GM12878 (cell line): ENCODE data around the gene UTF1. TPM values are rescaled to one million over a fixed set of nuclear protein-coding genes. Genes with fewer than 3 reads are reported as not detected.
"Not testable (repeated sequence)": the region's sequence is repeated elsewhere in the genome, so short reads cannot be mapped to it uniquely, and the experiment has no call there.

Experiments
- ATAC-seq: fragments of 200-7000 bp; cut with Tn5 transposase; 3 replicates; pipeline ENCODE4 v1.9.1; 2020; ENCODE audit warnings: mild to moderate bottlenecking, moderate library complexity
- BruUV-seq: library from RNA; stranded (reverse); fragments of 400-500 nt; replicated peaks from 2 replicates; lab custom pipeline; 2021; lab: Mats Ljungman, UMichigan
- CTCF ChIA-PET: fragments of 300-600 bp; sonication (Branson Sonifier 250); formaldehyde crosslinking; extraction: SDS; loops from one replicate; lab custom pipeline; 2021; ENCODE audit warnings: inconsistent platforms; lab: Yijun Ruan, JAX
- POLR2A ChIA-PET: fragments of 350-600 bp; formaldehyde crosslinking; extraction: SDS; loops from one replicate; lab custom pipeline; 2021; ENCODE audit warnings: inconsistent platforms; lab: Charles Lee
- RAD21 ChIA-PET: fragments of 300-600 bp; sonication (Branson Sonifier 250); formaldehyde crosslinking; loops from one replicate; lab custom pipeline; 2023; ENCODE audit warnings: antibody characterized with exemption; ENCODE audit not compliant: unreplicated experiment; lab: Charles Lee
- SMC1A ChIA-PET: fragments of 300-600 bp; sonication (Branson Sonifier 250); formaldehyde crosslinking; loops from one replicate; lab custom pipeline; 2023; ENCODE audit not compliant: unreplicated experiment, uncharacterized antibody; lab: Charles Lee
- DNase-seq: peaks from one replicate; pipeline ENCODE4 v3.0.0-alpha.2; 2011; ENCODE audit warnings: low read depth, low spot score
- FAIRE-seq: peaks from 3 replicates; lab custom pipeline; 2011; peaks lifted over from hg19 to GRCh38; lab: Jason Lieb, UNC
- H2AFZ ChIP-seq: 2 replicates; pipeline ENCODE4 v1.6.0; 2011; ENCODE audit warnings: low read depth, low read length, control low read depth; ENCODE audit not compliant: control insufficient read depth
- H3K27ac ChIP-seq: 2 replicates; pipeline ENCODE4 v1.5.1; 2011; ENCODE audit warnings: control low read depth; ENCODE audit not compliant: control insufficient read depth, insufficient read depth
- H3K27me3 ChIP-seq, 2 experiments: replicated peaks in 1 of 2; 2 replicates each; pipeline versions ENCODE4 v1.6.0 to v1.6.1; 2011; ENCODE audit warnings: low read length in 1 of 2; ENCODE audit not compliant: control insufficient read depth in 2 of 2, insufficient read depth in 2 of 2
- H3K36me3 ChIP-seq, 2 experiments: 2 replicates each; pipeline ENCODE4 v1.5.1; 2011; ENCODE audit warnings: low read length in 1 of 2; ENCODE audit not compliant: control insufficient read depth in 2 of 2, insufficient read depth in 2 of 2
- H3K4me1 ChIP-seq: 2 replicates; pipeline ENCODE4 v1.6.1; 2011; ENCODE audit warnings: mild to moderate bottlenecking, low read length, moderate library complexity, mixed read lengths; ENCODE audit not compliant: control insufficient read depth, insufficient read depth
- H3K4me2 ChIP-seq: 2 replicates; pipeline ENCODE4 v1.6.0; 2011; ENCODE audit warnings: control low read depth; ENCODE audit not compliant: control insufficient read depth, insufficient read depth
- H3K4me3 ChIP-seq: fragments of 200-600 bp; sonication (generic); 2 replicates; pipeline ENCODE4 v1.5.1; 2016
- H3K79me2 ChIP-seq: 2 replicates; pipeline ENCODE4 v1.6.0; 2011; ENCODE audit warnings: low read length; ENCODE audit not compliant: control insufficient read depth, insufficient read depth
- H3K9ac ChIP-seq: 2 replicates; pipeline ENCODE4 v1.8.0; 2011; ENCODE audit warnings: low read length, control low read depth, mixed read lengths; ENCODE audit not compliant: control insufficient read depth, insufficient read depth
- H3K9me3 ChIP-seq: replicated peaks from 3 replicates; pipeline ENCODE4 v1.5.1; 2011; ENCODE audit warnings: mild to moderate bottlenecking, low read length; ENCODE audit not compliant: control insufficient read depth, insufficient read depth
- H4K20me1 ChIP-seq: 2 replicates; pipeline ENCODE4 v1.6.0; 2011; ENCODE audit not compliant: control insufficient read depth, insufficient read depth
- BCL3 ChIP-seq: IDR thresholded peaks from 2 replicates; pipeline ENCODE4 v1.6.1; 2011; ENCODE audit warnings: borderline replicate concordance, low read depth, mild to moderate bottlenecking, moderate library complexity, low read length; ENCODE audit not compliant: insufficient read depth, poor library complexity, severe bottlenecking
- E2F4 ChIP-seq: IDR thresholded peaks from 2 replicates; pipeline ENCODE4 v1.6.1; 2012; ENCODE audit warnings: low read depth, low read length, improper control_type of control experiment
- FOXK2 ChIP-seq: fragments of 450-650 bp; IDR thresholded peaks from 2 replicates; pipeline ENCODE4 v1.6.1; 2017; ENCODE audit warnings: mild to moderate bottlenecking, moderate library complexity
- MTA2 ChIP-seq: fragments of 450-650 bp; IDR thresholded peaks from 2 replicates; pipeline ENCODE4 v1.6.1; 2016; ENCODE audit warnings: low read depth, mild to moderate bottlenecking, moderate library complexity
- MTA3 ChIP-seq: IDR thresholded peaks from 2 replicates; pipeline ENCODE4 v1.6.1; 2012; ENCODE audit warnings: low read length, inconsistent platforms, borderline replicate concordance
- MYB ChIP-seq: fragments of 150-350 bp; IDR thresholded peaks from 2 replicates; pipeline ENCODE4 v1.6.1; 2014; ENCODE audit warnings: mild to moderate bottlenecking, low read depth, low read length, borderline replicate concordance
- POLR2AphosphoS2 ChIP-seq: IDR thresholded peaks from 2 replicates; pipeline ENCODE4 v1.6.1; 2011; ENCODE audit warnings: low read depth, mild to moderate bottlenecking, low read length, improper control_type of control experiment, moderate library complexity
- POU2F2 ChIP-seq: IDR thresholded peaks from 3 replicates; pipeline ENCODE4 v1.6.1; 2011; ENCODE audit warnings: low read depth, mild to moderate bottlenecking, low read length, borderline replicate concordance
- SMAD5 ChIP-seq: IDR thresholded peaks from 2 replicates; pipeline ENCODE4 v1.6.1; 2016; ENCODE audit warnings: antibody characterized with exemption, low read depth
- WRNIP1 ChIP-seq: IDR thresholded peaks from 2 replicates; pipeline ENCODE4 v1.6.1; 2011; ENCODE audit warnings: low read depth, low read length, improper control_type of control experiment, borderline replicate concordance
- WGBS: methylation state at CpG from one replicate; pipeline ENCODE4 v1.1.6; 2016; ENCODE audit warnings: low lambda C conversion rate; ENCODE audit not compliant: insufficient replicate concordance, insufficient coverage; ENCODE audit errors: missing lambda C conversion rate; 5-methylcytosine and 5-hydroxymethylcytosine counted together
- in situ Hi-C: fragments of 300-500 bp; cut with MboI; formaldehyde crosslinking; loops from 9 replicates; pipeline ENCODE4 v1.14.3; 2018; ENCODE audit warnings: mixed read lengths
- intact Hi-C: fragments of 100-400 bp; cut with micrococcal nuclease; formaldehyde crosslinking; loops from one replicate; pipeline ENCODE4 v1.14.2; 2022; ENCODE audit not compliant: unreplicated experiment
- polyA plus RNA-seq, 11 experiments: library from polyadenylated mRNA; depleted of rRNA in 4 of 11; unstranded in 6 of 11; stranded (reverse) in 5 of 11; fragments of >200 nt; fragmentation: Nextera tagmentation in 4 of 11; fragmentation: Illumina TruSeq in 1 of 11; extraction: Ambion mirVana in 4 of 11; extraction: Trizol in 1 of 11; gene quantifications; 1 replicate in 1 of 11; 2 replicates in 10 of 11; pipeline versions ENCODE4 v1.2.1 to v1.2.3, GENCODE V29; 2011 to 2016; ENCODE audit warnings: inconsistent platforms in 2 of 11, missing spikeins in 2 of 11, low read depth in 1 of 11
- total RNA-seq, 4 experiments: library from RNA; depleted of rRNA in 3 of 4; stranded (reverse); fragments of >200 nt in 3 of 4; fragmentation: Illumina TruSeq in 1 of 4; extraction: Trizol in 1 of 4; gene quantifications; 2 replicates each; pipeline versions ENCODE4 v1.2.1 to v1.2.3, GENCODE V29; 2013 to 2021

The UTF1 gene
- total and polyA plus RNA-seq, 10 of the 15 experiments (the other 5 are each of a cell fraction or from before 2014, with no cell fraction given), result not detected

GRCh38 chr10:133231946-133232574 is 2.0 kb downstream of the UTF1 start:
- RAD21 ChIA-PET, result no interaction called here
- Histone ChIP-seq H3K36me3 (no peaks in the 10 kb centered on the region), H3K9me3 (no peaks in the 10 kb centered on the region)
- TF ChIP-seq POLR2AphosphoS2 (no peak), WRNIP1 (no peak), MYB (no peak), POU2F2 (no peak), E2F4 (no peak), MTA3 (no peak), BCL3 (no peak), MTA2 (no peak), FOXK2 (no peak), SMAD5 (no peak)
- TF ChIP-seq, all 136 proteins: peak for 0
- no peaks in the 10 kb centered on the region for H3K4me1 ChIP-seq
- H3K27ac ChIP-seq, result no peak overlapping the region
- ChIA-PET SMC1A (no interaction called here), CTCF (no interaction called here), POLR2A (no interaction called here)
- BruUV-seq, result no TSS peak
- no peak overlapping the region for H3K9ac ChIP-seq
- ATAC-seq (no peak), FAIRE-seq (no peak), DNase-seq (no peak)
- no peaks in the 10 kb centered on the region for H3K79me2 ChIP-seq
- intact Hi-C loops (no loop called here), in situ Hi-C loops (no loop called here)
- no peak overlapping the region for H3K4me3 ChIP-seq
- H3K4me2 ChIP-seq, result no peak overlapping the region
- H3K27me3 ChIP-seq, result peaks cover 0 to 3% of the 10 kb centered on the region in 2 experiments; a peak in 2 of 4 replicates
- no peaks in the 10 kb centered on the region for H4K20me1 ChIP-seq
- 61% methylated on average over 11 of the region's 11 CpGs for WGBS
- no peak overlapping the region for H2AFZ ChIP-seq

GRCh38 chr10:133234796-133235195 is 4.8 kb downstream of the UTF1 start:
- RAD21 ChIA-PET, FAIRE-seq, H3K9me3 ChIP-seq, H2AFZ ChIP-seq, H3K4me2 ChIP-seq, H3K4me1 ChIP-seq, POLR2A ChIA-PET, intact Hi-C loops, H3K27ac ChIP-seq, H4K20me1 ChIP-seq, ATAC-seq, in situ Hi-C loops, BruUV-seq, H3K9ac ChIP-seq, H3K36me3 ChIP-seq, H3K4me3 ChIP-seq, H3K27me3 ChIP-seq, SMC1A ChIA-PET, DNase-seq, H3K79me2 ChIP-seq, CTCF ChIA-PET: not testable (repeated sequence)
- 31% methylated on average over 7 of the region's 10 CpGs for WGBS
